IPS DF 19.7 (cell line): ENCODE measurements around the gene CDHR3.

Source experiments
- DNase-seq: peaks from one replicate; pipeline ENCODE4 v3.0.0-alpha.2; 2013; ENCODE audit warnings: low read depth, low spot score

Gene CDHR3

GRCh38 chr7:106023369-106024322 lies 60.6 kb downstream of the CDHR3 start:
- DNase-seq, result no peak

GRCh38 chr7:106026101-106026500 lies 63.0 kb downstream of the CDHR3 start:
- DNase-seq, result no peak

- DNase-seq, result no peak
Measured at GRCh38 chr7:106029451-106029850, 66.4 kb downstream of the CDHR3 start.

- no peak for DNase-seq
Measured at GRCh38 chr7:106029941-106030340, 66.9 kb downstream of the CDHR3 start.

- DNase-seq, result no peak
Measured at GRCh38 chr7:106031300-106032035, 68.4 kb downstream of the CDHR3 start.

GRCh38 chr7:106032295-106032694 lies 69.2 kb downstream of the CDHR3 start:
- DNase-seq, result no peak

GRCh38 chr7:106033735-106034134 lies 70.7 kb downstream of the CDHR3 start:
- no peak for DNase-seq

- DNase-seq, result no peak
Measured at GRCh38 chr7:106034383-106034782, 71.3 kb downstream of the CDHR3 start.

GRCh38 chr7:106035568-106035967 lies 72.5 kb downstream of the CDHR3 start:
- DNase-seq, result no peak

- DNase-seq, result no peak
Measured at GRCh38 chr7:106036004-106036403, 72.9 kb downstream of the CDHR3 start.

- DNase-seq, result no peak
Measured at GRCh38 chr7:106037489-106038176, 74.6 kb downstream of the CDHR3 start.

- no peak for DNase-seq
Measured at GRCh38 chr7:106038289-106038688, 75.2 kb downstream of the CDHR3 start.

GRCh38 chr7:106038916-106039315 lies 75.9 kb downstream of the CDHR3 start:
- no peak for DNase-seq

- DNase-seq, result no peak
Measured at GRCh38 chr7:106039486-106040060, 76.5 kb downstream of the CDHR3 start.

GRCh38 chr7:106041140-106041717 lies 78.2 kb downstream of the CDHR3 start:
- DNase-seq, result no peak

- DNase-seq, result no peak
Measured at GRCh38 chr7:106042196-106042611, 79.1 kb downstream of the CDHR3 start.

- no peak for DNase-seq
Measured at GRCh38 chr7:106045139-106045538, 82.1 kb downstream of the CDHR3 start.

- no peak for DNase-seq
Measured at GRCh38 chr7:106045586-106045985, 82.5 kb downstream of the CDHR3 start.

- DNase-seq, result no peak
Measured at GRCh38 chr7:106047184-106047583, 84.1 kb downstream of the CDHR3 start.

- DNase-seq, result no peak
Measured at GRCh38 chr7:106047818-106048705, 85.0 kb downstream of the CDHR3 start.

- no peak for DNase-seq
Measured at GRCh38 chr7:106048706-106049020, 85.6 kb downstream of the CDHR3 start.
